Stimulated activated CD4-positive, alpha-beta T cell treated with anti-CD3 and anti-CD28 coated beads, Interleukin-2, amount 100 ng/mL, for 24 hours (primary cell): ENCODE data around the gene SPEM3.

Source experiments
- DNase-seq, 2 donors: peaks; one replicate each; pipeline ENCODE4 v3.0.0-alpha.2; 2020

Gene SPEM3

DNA sequence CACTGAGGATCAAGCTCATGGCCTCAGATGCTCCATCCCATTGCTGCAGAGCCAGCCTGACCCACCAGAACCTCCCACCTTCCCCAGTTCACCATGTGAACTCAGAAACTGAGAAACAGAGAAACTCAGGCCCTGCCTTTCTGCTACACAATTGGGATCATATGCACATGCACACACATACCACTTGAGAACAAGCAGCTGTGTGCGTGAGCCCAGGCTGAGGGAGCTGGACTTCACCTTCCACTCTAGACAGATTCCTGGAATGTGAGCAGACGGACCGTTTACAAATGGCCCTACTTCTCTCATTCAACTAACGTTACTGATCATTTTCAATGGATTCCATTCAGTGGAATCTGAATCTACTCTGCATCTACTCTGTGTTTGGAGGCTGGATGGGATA is 5.0 kb upstream of the SPEM3 start:
- no peak for DNase-seq

DNA sequence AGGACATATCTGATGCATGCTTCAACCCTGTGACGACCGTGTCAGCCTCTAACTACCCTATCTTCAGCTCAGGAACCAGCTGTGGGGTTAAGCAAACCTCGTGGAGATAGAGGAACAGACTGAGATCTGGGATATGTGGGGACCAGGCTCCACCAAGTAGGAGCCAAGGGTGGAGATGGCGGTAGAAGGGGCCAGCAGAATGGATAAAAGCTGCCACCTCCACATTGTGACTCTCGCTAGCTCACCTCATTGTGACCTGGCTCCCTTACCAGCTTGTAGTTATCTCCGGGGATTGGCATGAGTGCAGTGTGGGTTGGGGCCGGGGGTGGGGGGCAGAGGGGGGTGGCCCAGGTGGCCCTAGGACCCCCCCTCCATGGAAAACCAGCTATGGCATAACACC is 3.3 kb upstream of the SPEM3 start, which contains the start of gene SPEM2:
Gene SPEM2, plus strand, starts transcription at position 301 of the 400 bp plus-strand sequence. Its CDS starts 73 bp downstream, at position 374.
- no peak for DNase-seq

GRCh38 chr17:7425756-7426155 is 2.9 kb upstream of the SPEM3 start:
- no peak for DNase-seq

- DNase-seq, result no peak
Observed at GRCh38 chr17:7426203-7426863, 2.3 kb upstream of the SPEM3 start.

GRCh38 chr17:7426896-7427489 is 1.7 kb upstream of the SPEM3 start:
- no peak for DNase-seq

DNA sequence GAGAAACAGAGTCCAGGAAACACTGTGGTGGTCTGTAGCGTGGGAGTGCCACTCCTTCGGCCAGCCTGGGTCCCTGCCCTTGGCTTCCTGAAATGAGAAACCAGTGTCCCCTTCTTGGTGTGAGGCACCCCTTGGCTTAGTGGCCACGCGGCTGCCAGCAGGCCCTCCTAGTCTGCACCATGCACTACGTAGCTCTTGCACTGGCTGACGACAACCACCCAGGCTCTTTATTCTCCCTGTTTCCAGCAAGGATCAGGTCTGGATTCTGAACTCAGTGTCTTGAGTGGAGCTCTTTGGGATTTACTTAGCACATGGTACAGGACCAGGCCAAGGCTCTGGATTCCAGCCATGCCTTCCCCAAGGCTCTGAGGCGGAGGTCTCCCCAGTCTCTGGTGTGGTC is 1.1 kb upstream of the SPEM3 start:
- no peak for DNase-seq

DNA sequence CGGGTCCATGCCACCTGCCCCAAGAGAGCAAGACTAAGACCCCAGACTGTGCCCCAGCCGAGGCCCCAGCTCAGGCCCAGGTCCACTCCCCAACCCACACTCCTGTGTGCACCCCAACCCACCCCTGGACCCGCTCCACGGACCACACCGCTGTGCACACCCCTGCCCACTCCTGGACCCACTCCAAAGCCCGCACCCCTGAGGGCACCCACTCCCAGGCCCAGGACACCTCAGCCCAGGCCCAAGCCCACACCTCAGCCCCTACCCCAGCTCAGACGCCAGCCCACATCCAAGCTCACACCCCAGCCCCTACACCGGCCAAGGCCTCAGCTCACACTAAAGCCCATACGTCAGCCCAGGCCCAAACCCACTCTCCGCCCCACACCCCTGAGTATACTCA is 1.1 kb downstream of the SPEM3 start:
- no peak for DNase-seq

GRCh38 chr17:7431231-7431630 is 2.6 kb downstream of the SPEM3 start:
- no peak for DNase-seq

DNA sequence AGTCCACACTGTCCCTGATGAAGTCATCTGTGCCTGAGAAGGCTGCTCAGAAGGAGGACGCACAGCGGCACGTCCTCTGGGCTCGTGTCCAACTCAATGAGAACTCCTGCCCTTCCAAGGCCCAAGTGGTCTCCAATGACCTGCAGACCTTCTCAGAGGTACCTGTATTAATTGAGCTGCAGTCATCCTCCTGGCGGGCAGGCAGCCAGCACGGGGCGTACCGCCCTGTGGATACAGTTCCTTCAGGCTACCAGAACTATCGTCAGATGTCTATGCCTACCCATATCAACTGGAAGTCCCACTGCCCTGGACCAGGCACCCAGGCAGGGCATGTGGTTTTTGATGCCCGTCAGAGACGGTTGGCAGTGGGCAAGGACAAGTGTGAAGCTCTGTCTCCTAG is 3.6 kb downstream of the SPEM3 start:
- DNase-seq, result no peak

DNA sequence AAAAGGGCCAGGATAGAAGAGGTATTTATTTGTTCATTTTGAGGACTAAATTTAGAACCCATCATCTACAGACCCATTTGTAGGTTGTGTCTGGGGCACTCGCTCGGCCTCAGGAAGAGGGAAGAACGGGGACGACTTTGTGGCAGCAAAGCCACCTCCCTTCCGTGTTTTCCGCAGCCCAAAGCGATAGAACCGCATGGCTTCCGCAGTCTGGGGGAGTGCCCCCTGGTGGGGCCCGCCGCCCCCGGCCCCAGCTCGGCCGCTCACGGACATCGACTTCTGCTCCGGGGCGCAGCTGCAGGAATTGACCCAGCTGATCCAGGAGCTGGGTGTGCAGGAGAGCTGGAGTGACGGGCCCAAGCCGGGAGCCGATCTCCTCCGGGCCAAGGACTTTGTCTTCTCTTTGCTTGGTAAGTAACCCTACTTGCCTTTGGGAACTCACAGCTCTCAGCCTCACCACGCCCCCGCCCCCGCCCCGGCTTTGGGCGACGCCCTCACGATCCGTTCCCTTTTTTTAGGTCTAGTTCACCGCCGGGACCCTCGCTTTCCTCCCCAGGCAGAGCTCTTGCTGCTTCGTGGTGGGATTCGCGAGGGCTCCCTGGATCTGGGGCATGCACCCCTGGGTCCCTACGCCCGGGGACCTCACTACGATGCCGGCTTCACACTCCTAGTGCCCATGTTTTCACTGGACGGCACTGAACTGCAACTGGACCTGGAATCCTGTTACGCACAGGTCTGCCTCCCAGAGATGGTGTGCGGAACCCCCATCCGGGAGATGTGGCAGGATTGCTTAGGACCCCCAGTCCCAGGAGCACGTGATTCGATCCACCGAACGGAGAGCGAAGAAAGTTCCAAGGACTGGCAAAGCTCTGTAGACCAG is 7.3 kb downstream of the SPEM3 start:
- DNase-seq, result peak; percentile 55 to 66

DNA sequence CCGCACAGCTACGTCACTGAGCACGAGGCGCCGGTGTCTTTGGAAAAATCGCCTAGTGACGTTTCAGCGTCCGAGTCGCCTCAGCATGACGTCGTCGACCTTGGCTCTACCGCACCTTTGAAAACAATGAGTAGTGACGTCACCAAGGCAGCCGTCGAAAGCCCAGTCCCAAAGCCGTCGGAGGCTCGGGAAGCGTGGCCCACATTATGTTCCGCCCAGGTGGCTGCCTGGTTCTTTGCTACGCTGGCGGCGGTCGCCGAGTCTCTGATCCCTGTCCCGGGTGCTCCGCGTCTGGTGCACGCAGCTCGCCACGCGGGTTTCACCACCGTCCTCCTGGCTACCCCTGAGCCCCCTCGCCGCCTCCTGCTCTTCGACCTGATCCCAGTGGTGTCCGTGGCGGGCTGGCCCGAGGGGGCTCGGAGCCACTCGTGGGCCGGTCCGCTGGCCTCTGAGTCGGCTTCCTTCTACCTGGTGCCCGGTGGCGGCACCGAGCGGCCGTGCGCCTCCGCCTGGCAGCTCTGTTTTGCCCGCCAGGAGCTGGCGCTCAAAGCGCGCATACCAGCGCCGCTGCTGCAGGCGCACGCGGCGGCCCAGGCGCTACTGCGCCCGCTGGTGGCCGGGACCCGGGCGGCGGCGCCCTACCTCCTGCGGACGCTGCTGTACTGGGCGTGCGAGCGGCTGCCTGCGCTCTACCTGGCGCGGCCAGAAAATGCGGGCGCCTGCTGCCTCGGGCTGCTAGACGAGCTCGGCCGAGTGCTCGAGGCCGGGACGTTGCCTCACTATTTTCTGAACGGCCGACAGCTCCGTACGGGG is 8.1 kb downstream of the SPEM3 start:
- DNase-seq, result peak; percentile 79 to 86

GRCh38 chr17:7437369-7437863 is 8.8 kb downstream of the SPEM3 start:
- no peak for DNase-seq

- peak; percentile 66 to 80 for DNase-seq
Observed at GRCh38 chr17:7437950-7438614, 9.4 kb downstream of the SPEM3 start.

DNA sequence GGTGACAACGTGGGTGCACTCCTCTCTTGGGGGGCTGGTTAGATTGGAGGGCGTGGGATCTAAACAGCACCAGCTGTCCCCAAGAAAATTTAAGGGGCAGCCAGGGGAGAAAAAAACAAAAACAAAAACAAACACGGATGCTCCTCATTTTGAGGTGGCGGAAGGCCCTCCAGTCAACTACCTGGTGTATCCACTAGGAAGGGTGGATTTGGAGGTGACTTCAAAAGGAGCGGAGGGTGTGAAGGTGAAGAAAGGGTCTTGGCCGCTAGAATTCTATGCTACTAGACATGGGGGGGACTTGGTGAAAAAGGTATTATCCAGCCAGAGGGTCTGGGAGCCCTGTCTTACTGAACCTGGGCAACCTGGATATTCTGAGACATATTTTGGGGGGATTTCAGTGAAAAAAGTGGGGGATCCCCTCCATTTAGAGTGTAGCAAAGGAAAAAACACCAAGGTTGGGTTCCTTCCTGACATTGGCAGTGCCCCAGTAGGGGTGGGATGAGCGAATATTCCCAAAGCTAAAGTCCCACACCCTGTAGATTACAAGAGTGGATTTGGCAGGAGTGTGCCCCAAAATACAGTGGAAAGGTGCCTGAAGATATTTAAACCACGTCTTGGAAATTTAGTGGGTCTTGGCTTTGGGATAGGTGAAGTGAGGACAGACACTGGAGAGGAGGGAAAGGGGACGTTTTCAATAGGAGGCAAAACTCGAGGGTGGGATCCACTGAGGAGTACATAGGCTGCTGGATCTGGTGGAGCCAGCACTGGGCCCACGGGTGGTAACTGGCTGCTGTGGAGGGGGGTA is 10.2 kb downstream of the SPEM3 start:
- no peak for DNase-seq

DNA sequence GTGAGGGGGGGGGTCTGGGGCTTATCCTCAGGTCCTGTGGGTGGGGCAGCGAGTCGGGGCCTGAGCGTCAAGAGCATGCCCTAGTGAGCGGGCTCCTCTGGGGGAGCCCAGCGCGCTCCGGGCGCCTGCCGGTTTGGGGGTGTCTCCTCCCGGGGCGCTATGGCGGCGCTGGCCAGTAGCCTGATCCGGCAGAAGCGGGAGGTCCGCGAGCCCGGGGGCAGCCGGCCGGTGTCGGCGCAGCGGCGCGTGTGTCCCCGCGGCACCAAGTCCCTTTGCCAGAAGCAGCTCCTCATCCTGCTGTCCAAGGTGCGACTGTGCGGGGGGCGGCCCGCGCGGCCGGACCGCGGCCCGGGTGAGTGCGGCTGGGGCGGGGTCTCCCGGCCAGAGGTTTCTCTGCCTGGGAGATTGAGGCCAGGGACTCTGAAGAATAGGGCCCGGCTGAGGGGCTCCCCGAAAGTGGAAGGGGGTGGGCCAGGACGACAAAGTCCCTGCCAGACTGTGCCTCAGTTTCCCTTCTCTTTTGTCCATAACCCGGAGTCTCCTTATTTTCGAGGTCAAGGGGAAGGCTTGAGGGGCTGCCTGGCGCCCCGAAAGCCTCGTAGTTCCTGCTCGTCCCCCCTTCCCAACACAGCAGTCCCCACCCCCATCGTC is 10.9 kb downstream of the SPEM3 start, which contains the start of gene FGF11:
Gene FGF11, plus strand, starts transcription at position 51 of the 651 bp plus-strand sequence. Its CDS starts 109 bp downstream, at position 160.
- peak in 1 of 2 donors; percentile 14 for DNase-seq

- DNase-seq, result peak; percentile 34 to 62
Observed at GRCh38 chr17:7440113-7440833, 11.6 kb downstream of the SPEM3 start.

DNA sequence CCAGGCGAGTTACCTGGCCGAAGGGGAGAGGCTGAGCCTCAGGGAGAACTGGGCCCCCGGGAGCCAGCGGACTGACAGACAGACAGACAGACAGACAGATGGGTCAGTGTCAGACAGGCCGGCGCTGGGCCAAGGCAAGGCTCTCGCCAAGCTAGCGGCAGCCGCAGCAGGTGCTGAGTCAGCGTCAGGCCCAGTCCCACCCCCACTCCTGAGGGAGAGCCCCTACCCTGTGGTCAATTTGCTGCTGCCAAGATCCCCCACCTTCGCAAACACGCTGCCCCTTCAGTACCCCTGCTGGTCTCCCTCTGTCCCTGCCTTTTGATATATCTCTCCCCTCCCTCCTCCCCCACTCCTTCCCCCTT is 12.2 kb downstream of the SPEM3 start:
- DNase-seq, result peak in 1 of 2 donors; percentile 28

- no peak for DNase-seq
Observed at GRCh38 chr17:7441266-7441665, 12.6 kb downstream of the SPEM3 start.

DNA sequence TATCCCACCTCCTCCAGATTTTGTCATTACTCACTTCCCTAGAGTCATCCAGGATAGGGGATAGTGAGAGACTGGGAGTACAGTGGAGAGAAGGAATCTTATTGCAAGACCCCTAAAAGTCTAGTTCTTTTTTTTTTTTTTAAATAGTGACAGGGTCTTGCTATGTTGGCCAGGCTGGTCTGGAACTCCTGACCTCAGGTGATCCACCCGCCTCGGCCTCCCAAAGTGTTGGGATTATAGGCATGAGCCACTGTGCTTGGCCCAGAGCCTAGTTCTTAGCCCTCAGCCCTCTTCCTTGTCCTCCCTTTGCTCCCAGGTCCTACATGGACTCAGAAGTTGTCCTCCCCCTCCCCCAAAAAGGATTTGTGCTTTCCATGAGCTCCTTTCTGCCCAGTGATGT is 13.5 kb downstream of the SPEM3 start:
- no peak for DNase-seq
